ENCODE measurements around the gene KIAA1614. TPM values are rescaled to one million over a fixed set of nuclear protein-coding genes. Genes with fewer than 3 reads are reported as not detected.

KIAA1614 gene
- total RNA-seq, result 9.5 TPM

GRCh38 chr1:180912801-180913565 is at the start of gene KIAA1614:
Gene KIAA1614, plus strand, starts transcription at chr1:180912897. Its CDS starts 347 bp downstream, at chr1:180913244.

Other genes starting within 250 kb of the KIAA1614 start
- gene STX6, start 110.0 kb downstream of the KIAA1614 start, total RNA-seq, result 30.9 TPM
- 10.2 TPM for gene MR1, start 121.1 kb downstream of the KIAA1614 start, total RNA-seq
- 9.8 TPM for gene IER5, start 175.8 kb downstream of the KIAA1614 start, total RNA-seq

Measured in metanephros (tissue), 1 donor.